GM23338 (cell line): ENCODE results near the gene TMEM187. TPM values are rescaled to one million over a fixed set of nuclear protein-coding genes. Genes with fewer than 3 reads are reported as not detected.

ENCODE experiments used
- CREB1 ChIP-seq: fragments of 250-450 bp; sonication (Bioruptor Pico); IDR thresholded peaks from 2 replicates; pipeline ENCODE4 v1.5.0; 2020; ENCODE audit warnings: low read depth, mild to moderate bottlenecking, moderate library complexity
- EZH2 ChIP-seq: fragments of 200-600 bp; sonication (generic); IDR thresholded peaks from one replicate; pipeline ENCODE4 v1.8.0; 2017; ENCODE audit warnings: antibody characterized with exemption, mild to moderate bottlenecking, low read depth; ENCODE audit not compliant: unreplicated experiment
- EZH2phosphoT487 ChIP-seq: fragments of 200-600 bp; sonication (generic); IDR thresholded peaks from one replicate; pipeline ENCODE4 v1.8.1; 2018; ENCODE audit warnings: antibody characterized with exemption; ENCODE audit not compliant: unreplicated experiment
- POLR2AphosphoS5 ChIP-seq: IDR thresholded peaks from 2 replicates; pipeline ENCODE4 v1.6.1; 2016; ENCODE audit warnings: antibody characterized with exemption, low read depth
- ZNF114 ChIP-seq: fragments of 250-450 bp; sonication (Bioruptor Pico); IDR thresholded peaks from 2 replicates; pipeline ENCODE4 v1.5.0; 2020; ENCODE audit warnings: mild to moderate bottlenecking, moderate library complexity
- polyA plus RNA-seq: library from polyadenylated mRNA; unstranded; fragments of >200 nt; fragmentation: Nextera tagmentation; extraction: Ambion mirVana; gene quantifications from 2 replicates; pipeline ENCODE4 v1.2.1, GENCODE V29; 2016
- total RNA-seq: library from RNA; depleted of rRNA; stranded (reverse); fragments of >200 nt; shearing (Covaris generic); gene quantifications from 2 replicates; pipeline ENCODE4 v1.2.3, GENCODE V29; 2014
- TF ChIP-seq, protein P1 (sequence below), 2 experiments: fragments of 200-600 bp in 1 of 2; sonication (generic) in 1 of 2; conservative IDR thresholded peaks; 2 replicates each; pipeline versions ENCODE4 v1.5.1 to v1.6.1; 2016 to 2017; ENCODE audit warnings: antibody characterized with exemption in 2 of 2, low read depth in 2 of 2, mild to moderate bottlenecking in 2 of 2, moderate library complexity in 1 of 2
- TF ChIP-seq, protein P2 (sequence below): fragments of 250-450 bp; sonication (Bioruptor Pico); IDR thresholded peaks from 2 replicates; pipeline ENCODE4 v1.5.0; 2020; ENCODE audit warnings: mild to moderate bottlenecking, moderate library complexity

TMEM187 gene
- total and polyA plus RNA-seq, 2 experiments from 2014 or later, result 2.5 to 4.4 TPM

DNA sequence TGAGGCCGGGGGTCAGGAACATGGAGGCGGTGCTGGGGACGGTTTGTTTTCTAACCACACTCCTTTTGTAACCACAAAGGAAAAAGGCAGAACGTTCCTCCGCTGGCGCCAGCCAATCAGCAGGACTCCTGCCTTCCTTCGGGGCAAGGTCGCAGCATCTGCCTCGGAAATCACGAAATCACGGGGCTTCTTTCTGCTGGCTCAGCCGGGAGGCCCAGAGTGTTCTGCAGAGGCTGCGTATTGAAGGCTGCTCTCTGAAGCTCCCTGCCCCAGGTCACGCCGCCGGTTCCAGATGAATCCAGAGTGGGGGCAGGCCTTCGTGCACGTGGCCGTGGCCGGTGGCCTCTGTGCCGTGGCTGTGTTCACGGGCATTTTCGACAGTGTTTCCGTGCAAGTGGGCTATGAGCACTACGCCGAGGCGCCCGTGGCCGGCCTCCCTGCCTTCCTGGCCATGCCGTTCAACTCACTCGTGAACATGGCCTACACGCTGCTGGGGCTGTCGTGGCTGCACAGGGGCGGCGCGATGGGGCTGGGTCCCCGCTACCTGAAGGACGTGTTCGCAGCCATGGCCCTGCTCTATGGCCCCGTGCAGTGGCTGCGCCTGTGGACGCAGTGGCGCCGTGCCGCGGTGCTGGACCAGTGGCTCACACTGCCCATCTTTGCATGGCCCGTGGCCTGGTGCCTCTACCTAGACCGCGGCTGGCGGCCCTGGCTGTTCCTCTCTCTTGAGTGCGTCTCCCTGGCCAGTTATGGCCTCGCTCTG is 9.4 kb downstream of the TMEM187 start (continued):
- TF ChIP-seq, protein P1, sequence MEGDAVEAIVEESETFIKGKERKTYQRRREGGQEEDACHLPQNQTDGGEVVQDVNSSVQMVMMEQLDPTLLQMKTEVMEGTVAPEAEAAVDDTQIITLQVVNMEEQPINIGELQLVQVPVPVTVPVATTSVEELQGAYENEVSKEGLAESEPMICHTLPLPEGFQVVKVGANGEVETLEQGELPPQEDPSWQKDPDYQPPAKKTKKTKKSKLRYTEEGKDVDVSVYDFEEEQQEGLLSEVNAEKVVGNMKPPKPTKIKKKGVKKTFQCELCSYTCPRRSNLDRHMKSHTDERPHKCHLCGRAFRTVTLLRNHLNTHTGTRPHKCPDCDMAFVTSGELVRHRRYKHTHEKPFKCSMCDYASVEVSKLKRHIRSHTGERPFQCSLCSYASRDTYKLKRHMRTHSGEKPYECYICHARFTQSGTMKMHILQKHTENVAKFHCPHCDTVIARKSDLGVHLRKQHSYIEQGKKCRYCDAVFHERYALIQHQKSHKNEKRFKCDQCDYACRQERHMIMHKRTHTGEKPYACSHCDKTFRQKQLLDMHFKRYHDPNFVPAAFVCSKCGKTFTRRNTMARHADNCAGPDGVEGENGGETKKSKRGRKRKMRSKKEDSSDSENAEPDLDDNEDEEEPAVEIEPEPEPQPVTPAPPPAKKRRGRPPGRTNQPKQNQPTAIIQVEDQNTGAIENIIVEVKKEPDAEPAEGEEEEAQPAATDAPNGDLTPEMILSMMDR (conservative IDR thresholded peaks at IDR 0.05; ENCODE audit: low read depth in 2 of 2), result no peak
- TF ChIP-seq, protein P2, sequence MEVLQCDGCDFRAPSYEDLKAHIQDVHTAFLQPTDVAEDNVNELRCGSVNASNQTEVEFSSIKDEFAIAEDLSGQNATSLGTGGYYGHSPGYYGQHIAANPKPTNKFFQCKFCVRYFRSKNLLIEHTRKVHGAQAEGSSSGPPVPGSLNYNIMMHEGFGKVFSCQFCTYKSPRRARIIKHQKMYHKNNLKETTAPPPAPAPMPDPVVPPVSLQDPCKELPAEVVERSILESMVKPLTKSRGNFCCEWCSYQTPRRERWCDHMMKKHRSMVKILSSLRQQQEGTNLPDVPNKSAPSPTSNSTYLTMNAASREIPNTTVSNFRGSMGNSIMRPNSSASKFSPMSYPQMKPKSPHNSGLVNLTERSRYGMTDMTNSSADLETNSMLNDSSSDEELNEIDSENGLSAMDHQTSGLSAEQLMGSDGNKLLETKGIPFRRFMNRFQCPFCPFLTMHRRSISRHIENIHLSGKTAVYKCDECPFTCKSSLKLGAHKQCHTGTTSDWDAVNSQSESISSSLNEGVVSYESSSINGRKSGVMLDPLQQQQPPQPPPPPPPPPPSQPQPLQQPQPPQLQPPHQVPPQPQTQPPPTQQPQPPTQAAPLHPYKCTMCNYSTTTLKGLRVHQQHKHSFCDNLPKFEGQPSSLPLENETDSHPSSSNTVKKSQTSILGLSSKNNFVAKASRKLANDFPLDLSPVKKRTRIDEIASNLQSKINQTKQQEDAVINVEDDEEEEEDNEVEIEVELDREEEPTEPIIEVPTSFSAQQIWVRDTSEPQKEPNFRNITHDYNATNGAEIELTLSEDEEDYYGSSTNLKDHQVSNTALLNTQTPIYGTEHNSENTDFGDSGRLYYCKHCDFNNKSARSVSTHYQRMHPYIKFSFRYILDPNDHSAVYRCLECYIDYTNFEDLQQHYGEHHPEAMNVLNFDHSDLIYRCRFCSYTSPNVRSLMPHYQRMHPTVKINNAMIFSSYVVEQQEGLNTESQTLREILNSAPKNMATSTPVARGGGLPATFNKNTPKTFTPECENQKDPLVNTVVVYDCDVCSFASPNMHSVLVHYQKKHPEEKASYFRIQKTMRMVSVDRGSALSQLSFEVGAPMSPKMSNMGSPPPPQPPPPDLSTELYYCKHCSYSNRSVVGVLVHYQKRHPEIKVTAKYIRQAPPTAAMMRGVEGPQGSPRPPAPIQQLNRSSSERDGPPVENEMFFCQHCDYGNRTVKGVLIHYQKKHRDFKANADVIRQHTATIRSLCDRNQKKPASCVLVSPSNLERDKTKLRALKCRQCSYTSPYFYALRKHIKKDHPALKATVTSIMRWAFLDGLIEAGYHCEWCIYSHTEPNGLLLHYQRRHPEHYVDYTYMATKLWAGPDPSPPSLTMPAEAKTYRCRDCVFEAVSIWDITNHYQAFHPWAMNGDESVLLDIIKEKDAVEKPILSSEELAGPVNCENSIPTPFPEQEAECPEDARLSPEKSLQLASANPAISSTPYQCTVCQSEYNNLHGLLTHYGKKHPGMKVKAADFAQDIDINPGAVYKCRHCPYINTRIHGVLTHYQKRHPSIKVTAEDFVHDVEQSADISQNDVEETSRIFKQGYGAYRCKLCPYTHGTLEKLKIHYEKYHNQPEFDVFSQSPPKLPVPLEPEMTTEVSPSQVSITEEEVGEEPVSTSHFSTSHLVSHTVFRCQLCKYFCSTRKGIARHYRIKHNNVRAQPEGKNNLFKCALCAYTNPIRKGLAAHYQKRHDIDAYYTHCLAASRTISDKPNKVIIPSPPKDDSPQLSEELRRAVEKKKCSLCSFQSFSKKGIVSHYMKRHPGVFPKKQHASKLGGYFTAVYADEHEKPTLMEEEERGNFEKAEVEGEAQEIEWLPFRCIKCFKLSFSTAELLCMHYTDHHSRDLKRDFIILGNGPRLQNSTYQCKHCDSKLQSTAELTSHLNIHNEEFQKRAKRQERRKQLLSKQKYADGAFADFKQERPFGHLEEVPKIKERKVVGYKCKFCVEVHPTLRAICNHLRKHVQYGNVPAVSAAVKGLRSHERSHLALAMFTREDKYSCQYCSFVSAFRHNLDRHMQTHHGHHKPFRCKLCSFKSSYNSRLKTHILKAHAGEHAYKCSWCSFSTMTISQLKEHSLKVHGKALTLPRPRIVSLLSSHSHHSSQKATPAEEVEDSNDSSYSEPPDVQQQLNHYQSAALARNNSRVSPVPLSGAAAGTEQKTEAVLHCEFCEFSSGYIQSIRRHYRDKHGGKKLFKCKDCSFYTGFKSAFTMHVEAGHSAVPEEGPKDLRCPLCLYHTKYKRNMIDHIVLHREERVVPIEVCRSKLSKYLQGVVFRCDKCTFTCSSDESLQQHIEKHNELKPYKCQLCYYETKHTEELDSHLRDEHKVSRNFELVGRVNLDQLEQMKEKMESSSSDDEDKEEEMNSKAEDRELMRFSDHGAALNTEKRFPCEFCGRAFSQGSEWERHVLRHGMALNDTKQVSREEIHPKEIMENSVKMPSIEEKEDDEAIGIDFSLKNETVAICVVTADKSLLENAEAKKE (CRISPR knock-in tag), result no peak
- TF ChIP-seq EZH2phosphoT487 (no peak), CREB1 (CRISPR knock-in tag) (no peak), ZNF114 (no peak), POLR2AphosphoS5 (no peak), EZH2 (no peak)
